ENCODE data around the gene SMYD5. TPM values are rescaled to one million over a fixed set of nuclear protein-coding genes. Genes with fewer than 3 reads are reported as not detected.

The SMYD5 gene
- total RNA-seq, 1 donor from 2014 or later, result 18.8 TPM

DNA sequence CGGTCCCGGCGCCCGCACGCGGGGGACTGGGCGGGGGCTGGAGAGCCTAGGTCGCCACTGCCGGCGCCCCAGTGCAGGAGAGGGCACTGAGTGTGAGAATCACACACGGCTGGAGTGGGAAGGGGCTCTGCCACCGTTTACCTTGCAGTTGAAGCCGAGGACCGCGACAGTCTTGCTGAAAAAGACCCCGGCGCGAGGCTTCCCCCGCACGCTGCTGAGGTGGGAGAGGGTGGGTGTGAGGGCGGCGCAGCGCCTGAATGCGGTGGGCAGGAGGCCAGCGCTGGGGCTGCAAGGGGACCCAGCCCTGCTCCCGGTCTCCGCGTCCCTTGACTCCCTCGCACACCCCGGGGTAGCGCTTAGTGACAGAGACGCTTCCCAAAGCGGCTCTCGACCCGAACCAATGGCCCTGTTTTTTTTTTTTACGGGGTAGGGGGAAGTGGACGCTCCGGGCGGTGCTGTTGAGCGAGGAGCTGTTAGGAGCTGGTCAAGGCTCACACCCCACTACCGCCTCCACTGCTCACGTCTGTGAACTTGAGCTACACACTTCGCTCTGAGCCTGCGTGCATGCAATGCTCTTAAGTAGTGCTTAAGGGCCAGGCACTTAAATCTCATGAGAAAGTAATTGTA lies 10.9 kb upstream of the SMYD5 start:
- Histone ChIP-seq H3K4me3 (ENCODE audit: low read length in 3 of 3) (no peak overlapping the region), H3K36me3 (ENCODE audit: control insufficient read depth in 3 of 3, insufficient read depth in 3 of 3, low read length in 3 of 3) (no peaks in the 10 kb centered on the region)

GRCh38 chr2:73205611-73206010 lies 8.4 kb upstream of the SMYD5 start:
- Histone ChIP-seq H3K4me1 (ENCODE audit: control insufficient read depth in 3 of 3, insufficient read depth in 3 of 3, low read length in 3 of 3) (peaks cover 0 to 7% (median 6%) of the 10 kb centered on the region in 3 donors), H3K27me3 (ENCODE audit: control insufficient read depth in 3 of 3, insufficient read depth in 3 of 3, low read length in 3 of 3) (peaks cover 39 to 44% (median 41%) of the 10 kb centered on the region in 3 donors), H3K27ac (ENCODE audit: low read depth, low read length) (no peak overlapping the region), H3K4me3 (ENCODE audit: low read length in 3 of 3) (no peak overlapping the region), H3K9me3 (ENCODE audit: control insufficient read depth in 3 of 3, low read length in 3 of 3) (no peaks in the 10 kb centered on the region), H3K36me3 (ENCODE audit: control insufficient read depth in 3 of 3, insufficient read depth in 3 of 3, low read length in 3 of 3) (no peaks in the 10 kb centered on the region), H3K9ac (ENCODE audit: low read depth in 1 of 3, low read length in 3 of 3) (no peak overlapping the region)

More for the DNA sequence above, 10.9 kb upstream of the SMYD5 start:
- no peak overlapping the region for H3K27ac ChIP-seq (ENCODE audit: low read depth, low read length)
- no peaks in the 10 kb centered on the region for H3K9me3 ChIP-seq (ENCODE audit: control insufficient read depth in 3 of 3, low read length in 3 of 3)
- H3K27me3 ChIP-seq (ENCODE audit: control insufficient read depth in 3 of 3, insufficient read depth in 3 of 3, low read length in 3 of 3), result peaks cover 40 to 49% (median 46%) of the 10 kb centered on the region in 3 donors
- H3K9ac ChIP-seq (ENCODE audit: low read depth in 1 of 3, low read length in 3 of 3), result no peak overlapping the region
- peaks cover 0 to 7% (median 6%) of the 10 kb centered on the region in 3 donors for H3K4me1 ChIP-seq (ENCODE audit: control insufficient read depth in 3 of 3, insufficient read depth in 3 of 3, low read length in 3 of 3)

DNA sequence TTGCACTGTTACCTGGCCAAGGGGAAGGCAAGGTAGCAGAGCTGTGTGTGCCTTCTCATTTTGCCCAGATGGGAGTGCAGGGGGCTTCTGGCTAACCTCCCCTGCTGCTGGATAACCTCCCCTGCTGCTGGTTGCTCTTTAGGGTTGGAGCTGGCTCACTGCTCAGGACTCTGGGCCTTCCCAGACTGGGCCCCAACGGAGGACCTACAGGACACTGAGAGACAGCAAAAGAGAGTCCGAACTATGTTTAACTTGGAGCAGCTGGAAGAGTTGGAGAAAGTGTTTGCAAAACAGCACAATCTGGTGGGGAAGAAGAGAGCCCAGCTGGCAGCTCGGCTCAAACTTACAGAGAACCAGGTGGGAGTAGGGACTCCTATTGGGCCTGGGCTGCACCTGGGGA lies 5.8 kb upstream of the SMYD5 start:
- Histone ChIP-seq H3K27me3 (ENCODE audit: control insufficient read depth in 3 of 3, insufficient read depth in 3 of 3, low read length in 3 of 3) (peaks cover 19 to 23% (median 21%) of the 10 kb centered on the region in 3 donors), H3K36me3 (ENCODE audit: control insufficient read depth in 3 of 3, insufficient read depth in 3 of 3, low read length in 3 of 3) (no peaks in the 10 kb centered on the region), H3K4me3 (ENCODE audit: low read length in 3 of 3) (no peak overlapping the region), H3K27ac (ENCODE audit: low read depth, low read length) (no peak overlapping the region), H3K4me1 (ENCODE audit: control insufficient read depth in 3 of 3, insufficient read depth in 3 of 3, low read length in 3 of 3) (peaks cover 0 to 2% (median 1%) of the 10 kb centered on the region in 3 donors), H3K9me3 (ENCODE audit: control insufficient read depth in 3 of 3, low read length in 3 of 3) (no peaks in the 10 kb centered on the region), H3K9ac (ENCODE audit: low read depth in 1 of 3, low read length in 3 of 3) (no peak overlapping the region)

- Histone ChIP-seq H3K9me3 (ENCODE audit: control insufficient read depth in 3 of 3, low read length in 3 of 3) (no peaks in the 10 kb centered on the region), H3K27ac (ENCODE audit: low read depth, low read length) (no peak overlapping the region), H3K4me3 (ENCODE audit: low read length in 3 of 3) (no peak overlapping the region), H3K36me3 (ENCODE audit: control insufficient read depth in 3 of 3, insufficient read depth in 3 of 3, low read length in 3 of 3) (no peaks in the 10 kb centered on the region), H3K9ac (ENCODE audit: low read depth in 1 of 3, low read length in 3 of 3) (no peak overlapping the region), H3K4me1 (ENCODE audit: control insufficient read depth in 3 of 3, insufficient read depth in 3 of 3, low read length in 3 of 3) (peaks cover 3 to 15% (median 4%) of the 10 kb centered on the region in 3 donors), H3K27me3 (ENCODE audit: control insufficient read depth in 3 of 3, insufficient read depth in 3 of 3, low read length in 3 of 3) (peaks cover 8 to 12% (median 8%) of the 10 kb centered on the region in 3 donors)
Observed at GRCh38 chr2:73210019-73210418, 4.0 kb upstream of the SMYD5 start.

GRCh38 chr2:73210696-73211095 lies 3.3 kb upstream of the SMYD5 start:
- Histone ChIP-seq H3K9me3 (ENCODE audit: control insufficient read depth in 3 of 3, low read length in 3 of 3) (no peaks in the 10 kb centered on the region), H3K27me3 (ENCODE audit: control insufficient read depth in 3 of 3, insufficient read depth in 3 of 3, low read length in 3 of 3) (peaks cover 4 to 9% (median 5%) of the 10 kb centered on the region in 3 donors), H3K4me3 (ENCODE audit: low read length in 3 of 3) (no peak overlapping the region), H3K9ac (ENCODE audit: low read depth in 1 of 3, low read length in 3 of 3) (no peak overlapping the region), H3K4me1 (ENCODE audit: control insufficient read depth in 3 of 3, insufficient read depth in 3 of 3, low read length in 3 of 3) (peaks cover 3 to 22% (median 7%) of the 10 kb centered on the region in 3 donors), H3K27ac (ENCODE audit: low read depth, low read length) (no peak overlapping the region), H3K36me3 (ENCODE audit: control insufficient read depth in 3 of 3, insufficient read depth in 3 of 3, low read length in 3 of 3) (no peaks in the 10 kb centered on the region)

DNA sequence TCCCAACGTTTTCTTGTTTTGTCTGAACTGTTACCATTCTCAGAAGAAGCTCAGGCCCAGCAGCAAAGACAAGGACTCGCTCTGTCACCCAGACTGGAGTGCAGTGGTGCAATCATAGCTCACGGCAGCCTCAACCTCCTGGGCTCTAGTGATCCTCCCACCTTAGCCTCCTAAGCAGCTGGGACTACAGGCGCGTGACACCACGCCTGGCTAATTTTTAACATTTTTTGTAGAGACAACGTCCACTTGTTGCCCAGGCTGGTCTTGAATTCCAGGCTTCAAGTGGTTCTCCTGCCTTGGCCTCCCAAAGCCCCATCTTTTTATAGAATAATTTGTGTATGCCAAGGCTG lies 2.0 kb upstream of the SMYD5 start:
- Histone ChIP-seq H3K27ac (ENCODE audit: low read depth, low read length) (no peak overlapping the region), H3K36me3 (ENCODE audit: control insufficient read depth in 3 of 3, insufficient read depth in 3 of 3, low read length in 3 of 3) (no peaks in the 10 kb centered on the region), H3K4me1 (ENCODE audit: control insufficient read depth in 3 of 3, insufficient read depth in 3 of 3, low read length in 3 of 3) (peaks cover 3 to 24% (median 7%) of the 10 kb centered on the region in 3 donors), H3K27me3 (ENCODE audit: control insufficient read depth in 3 of 3, insufficient read depth in 3 of 3, low read length in 3 of 3) (peaks cover 1 to 2% (median 2%) of the 10 kb centered on the region in 3 donors), H3K4me3 (ENCODE audit: low read length in 3 of 3) (no peak overlapping the region), H3K9me3 (ENCODE audit: control insufficient read depth in 3 of 3, low read length in 3 of 3) (no peaks in the 10 kb centered on the region), H3K9ac (ENCODE audit: low read depth in 1 of 3, low read length in 3 of 3) (no peak overlapping the region)

DNA sequence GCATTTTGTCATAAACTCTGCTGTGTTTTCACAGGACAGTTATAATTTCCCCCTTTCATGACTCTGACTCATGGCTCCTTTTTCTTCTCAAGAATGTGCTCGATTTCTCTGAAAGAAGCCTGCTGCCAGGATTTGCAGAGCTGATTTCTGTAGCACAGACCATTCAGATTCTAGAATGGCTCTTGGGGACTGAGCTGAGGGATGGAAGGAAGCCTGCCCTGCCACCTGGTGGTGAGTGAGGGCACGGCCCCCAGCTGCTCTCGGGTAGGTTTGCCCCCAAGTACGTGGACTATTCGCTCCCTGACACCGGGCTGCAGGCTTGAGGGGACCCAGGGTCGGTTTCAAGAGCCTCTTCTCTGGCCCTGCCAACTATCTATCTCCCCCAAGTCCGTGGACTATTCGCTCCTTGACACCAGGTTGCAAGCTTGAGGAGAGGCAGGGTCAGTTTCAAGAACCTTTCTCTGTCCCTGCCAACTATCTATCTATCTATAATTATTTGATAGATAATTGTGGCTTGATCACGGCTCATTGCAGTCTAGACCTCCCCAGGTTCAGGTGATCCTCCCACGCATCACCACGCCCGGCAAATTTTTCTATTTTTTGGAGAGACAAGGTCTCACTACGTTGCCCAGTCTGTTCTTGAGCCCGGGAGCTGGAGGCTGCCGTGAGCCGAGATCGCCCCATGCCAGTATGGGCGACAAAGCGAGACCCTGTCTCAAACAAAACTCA lies 1.4 kb upstream of the SMYD5 start:
- H3K27ac ChIP-seq (ENCODE audit: low read depth, low read length), result no peak overlapping the region

GRCh38 chr2:73215254-73215653 lies 1.2 kb downstream of the SMYD5 start:
- Histone ChIP-seq H3K9me3 (ENCODE audit: control insufficient read depth in 3 of 3, low read length in 3 of 3) (no peaks in the 10 kb centered on the region), H3K4me3 (ENCODE audit: low read length in 3 of 3) (peak overlapping the region in 1 of 3 donors; percentile 80), H3K36me3 (ENCODE audit: control insufficient read depth in 3 of 3, insufficient read depth in 3 of 3, low read length in 3 of 3) (peaks cover 5 to 9% (median 7%) of the 10 kb centered on the region in 3 donors), H3K27me3 (ENCODE audit: control insufficient read depth in 3 of 3, insufficient read depth in 3 of 3, low read length in 3 of 3) (no peaks in the 10 kb centered on the region), H3K27ac (ENCODE audit: low read depth, low read length) (no peak overlapping the region), H3K4me1 (ENCODE audit: control insufficient read depth in 3 of 3, insufficient read depth in 3 of 3, low read length in 3 of 3) (peaks cover 13 to 47% (median 25%) of the 10 kb centered on the region in 3 donors), H3K9ac (ENCODE audit: low read depth in 1 of 3, low read length in 3 of 3) (no peak overlapping the region)

More for the DNA sequence above, 1.4 kb upstream of the SMYD5 start:
- Histone ChIP-seq H3K9me3 (ENCODE audit: control insufficient read depth in 3 of 3, low read length in 3 of 3) (no peaks in the 10 kb centered on the region), H3K4me1 (ENCODE audit: control insufficient read depth in 3 of 3, insufficient read depth in 3 of 3, low read length in 3 of 3) (peaks cover 3 to 30% (median 7%) of the 10 kb centered on the region in 3 donors), H3K9ac (ENCODE audit: low read depth in 1 of 3, low read length in 3 of 3) (no peak overlapping the region), H3K4me3 (ENCODE audit: low read length in 3 of 3) (no peak overlapping the region), H3K27me3 (ENCODE audit: control insufficient read depth in 3 of 3, insufficient read depth in 3 of 3, low read length in 3 of 3) (no peaks in the 10 kb centered on the region), H3K36me3 (ENCODE audit: control insufficient read depth in 3 of 3, insufficient read depth in 3 of 3, low read length in 3 of 3) (no peaks in the 10 kb centered on the region)

DNA sequence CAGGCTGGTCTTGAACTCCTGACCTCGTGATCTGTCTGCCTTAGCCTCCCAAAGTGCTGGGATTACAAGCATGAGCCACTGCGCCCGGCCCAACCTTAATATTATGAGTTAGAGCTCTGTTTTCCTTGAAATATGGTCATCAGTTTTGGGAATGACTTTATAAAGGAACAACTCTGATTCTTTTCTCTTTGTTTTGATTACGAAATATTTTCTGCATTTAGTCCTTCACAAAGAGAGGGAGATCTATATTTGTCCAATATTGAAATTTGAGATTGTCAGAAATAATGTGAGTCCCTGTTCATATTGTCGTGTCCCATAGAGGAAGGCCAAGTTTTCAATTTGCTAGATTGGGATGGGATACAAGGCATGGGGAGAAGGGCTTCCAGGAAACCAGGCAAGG lies 3.1 kb downstream of the SMYD5 start:
- Histone ChIP-seq H3K27ac (ENCODE audit: low read depth, low read length) (no peak overlapping the region), H3K9ac (ENCODE audit: low read depth in 1 of 3, low read length in 3 of 3) (no peak overlapping the region)

DNA sequence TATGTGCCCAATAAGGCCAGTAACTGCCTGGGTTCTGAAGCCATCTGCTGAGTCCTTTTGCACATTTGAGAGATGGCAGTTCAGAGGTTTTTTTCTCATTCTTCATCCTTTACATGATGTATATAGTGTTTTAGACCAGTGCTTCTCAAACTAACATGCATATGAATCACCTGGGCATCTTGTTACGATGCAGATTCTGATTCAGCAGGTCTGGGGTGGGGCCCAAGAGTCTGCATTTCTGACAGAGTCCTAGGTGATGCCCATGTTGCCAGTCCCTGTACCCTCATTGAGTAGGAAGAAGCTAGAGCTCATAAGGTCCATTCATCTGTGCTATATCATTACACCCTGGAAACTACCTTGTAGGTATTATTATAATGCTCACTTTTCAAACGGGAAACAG lies 3.8 kb downstream of the SMYD5 start:
- Histone ChIP-seq H3K9me3 (ENCODE audit: control insufficient read depth in 3 of 3, low read length in 3 of 3) (no peaks in the 10 kb centered on the region), H3K36me3 (ENCODE audit: control insufficient read depth in 3 of 3, insufficient read depth in 3 of 3, low read length in 3 of 3) (peaks cover 25 to 32% (median 27%) of the 10 kb centered on the region in 3 donors), H3K27ac (ENCODE audit: low read depth, low read length) (no peak overlapping the region), H3K27me3 (ENCODE audit: control insufficient read depth in 3 of 3, insufficient read depth in 3 of 3, low read length in 3 of 3) (no peaks in the 10 kb centered on the region), H3K4me3 (ENCODE audit: low read length in 3 of 3) (no peak overlapping the region), H3K4me1 (ENCODE audit: control insufficient read depth in 3 of 3, insufficient read depth in 3 of 3, low read length in 3 of 3) (peaks cover 13 to 47% (median 26%) of the 10 kb centered on the region in 3 donors), H3K9ac (ENCODE audit: low read depth in 1 of 3, low read length in 3 of 3) (no peak overlapping the region)

More for the DNA sequence above, 3.1 kb downstream of the SMYD5 start:
- Histone ChIP-seq H3K4me1 (ENCODE audit: control insufficient read depth in 3 of 3, insufficient read depth in 3 of 3, low read length in 3 of 3) (peaks cover 13 to 47% (median 26%) of the 10 kb centered on the region in 3 donors), H3K4me3 (ENCODE audit: low read length in 3 of 3) (no peak overlapping the region), H3K27me3 (ENCODE audit: control insufficient read depth in 3 of 3, insufficient read depth in 3 of 3, low read length in 3 of 3) (no peaks in the 10 kb centered on the region), H3K9me3 (ENCODE audit: control insufficient read depth in 3 of 3, low read length in 3 of 3) (no peaks in the 10 kb centered on the region), H3K36me3 (ENCODE audit: control insufficient read depth in 3 of 3, insufficient read depth in 3 of 3, low read length in 3 of 3) (peaks cover 19 to 27% (median 20%) of the 10 kb centered on the region in 3 donors)

Measured in skeletal muscle tissue (tissue), 4 donors.